DND-41 (cell line): ENCODE data around the gene ARPP19.

Source experiments
- ATAC-seq: fragments of 200-7000 bp; cut with Tn5 transposase; 3 replicates; pipeline ENCODE4 v1.9.1; 2021; ENCODE audit warnings: low read depth; ENCODE audit not compliant: insufficient read depth
- DNase-seq: peaks from one replicate; pipeline ENCODE4 v3.0.0-alpha.2; 2020
- H2AFZ ChIP-seq: 2 replicates; pipeline ENCODE4 v1.6.0; 2012; ENCODE audit warnings: low read depth, low read length
- H3K27ac ChIP-seq: 2 replicates; pipeline ENCODE4 v1.5.1; 2012; ENCODE audit warnings: low read length, inconsistent platforms
- H3K27me3 ChIP-seq: fragments of 200-600 bp; sonication (generic); 2 replicates; pipeline ENCODE4 v1.6.0; 2012; ENCODE audit warnings: low read length, mild to moderate bottlenecking, inconsistent platforms; ENCODE audit not compliant: insufficient read depth, poor library complexity
- H3K36me3 ChIP-seq: 2 replicates; pipeline ENCODE4 v1.5.1; 2012; ENCODE audit warnings: low read length, inconsistent platforms; ENCODE audit not compliant: insufficient read depth
- H3K4me1 ChIP-seq: 2 replicates; pipeline ENCODE4 v1.5.1; 2012; ENCODE audit warnings: mild to moderate bottlenecking, low read length; ENCODE audit not compliant: insufficient read depth
- H3K4me2 ChIP-seq: 2 replicates; pipeline ENCODE4 v1.6.0; 2012; ENCODE audit warnings: mild to moderate bottlenecking, moderate library complexity, low read length, inconsistent platforms; ENCODE audit not compliant: insufficient read depth
- H3K4me3 ChIP-seq, 2 experiments: fragments of 200-600 bp in 1 of 2; shearing (Covaris generic) in 1 of 2; 2 replicates each; pipeline ENCODE4 v1.5.1; 2012 to 2016; ENCODE audit warnings: inconsistent platforms in 2 of 2, low read length in 2 of 2, mild to moderate bottlenecking in 2 of 2, low read depth in 1 of 2, moderate library complexity in 1 of 2
- H3K79me2 ChIP-seq: 2 replicates; pipeline ENCODE4 v1.6.0; 2012; ENCODE audit warnings: low read length, inconsistent platforms; ENCODE audit not compliant: insufficient read depth
- H3K9ac ChIP-seq: 2 replicates; pipeline ENCODE4 v1.6.0; 2012; ENCODE audit warnings: low read depth, mild to moderate bottlenecking, inconsistent platforms, low read length, moderate library complexity
- H3K9me3 ChIP-seq: 2 replicates; pipeline ENCODE4 v1.5.1; 2012; ENCODE audit warnings: low read length, moderate library complexity, mild to moderate bottlenecking, inconsistent platforms; ENCODE audit not compliant: insufficient read depth, severe bottlenecking
- H4K20me1 ChIP-seq: 2 replicates; pipeline ENCODE4 v1.6.0; 2012; ENCODE audit warnings: low read length; ENCODE audit not compliant: insufficient read depth
- CTCF ChIP-seq: IDR thresholded peaks from 2 replicates; pipeline ENCODE4 v1.5.1; 2012; ENCODE audit warnings: borderline replicate concordance, low read length, moderate library complexity, mild to moderate bottlenecking; ENCODE audit not compliant: poor library complexity, severe bottlenecking; ENCODE audit errors: extremely low read depth
- EZH2 ChIP-seq: IDR thresholded peaks from 3 replicates; pipeline ENCODE4 v1.6.1; 2012; ENCODE audit warnings: borderline replicate concordance, low read depth, mild to moderate bottlenecking, moderate library complexity, low read length, inconsistent platforms; ENCODE audit not compliant: severe bottlenecking

ARPP19 gene

DNA sequence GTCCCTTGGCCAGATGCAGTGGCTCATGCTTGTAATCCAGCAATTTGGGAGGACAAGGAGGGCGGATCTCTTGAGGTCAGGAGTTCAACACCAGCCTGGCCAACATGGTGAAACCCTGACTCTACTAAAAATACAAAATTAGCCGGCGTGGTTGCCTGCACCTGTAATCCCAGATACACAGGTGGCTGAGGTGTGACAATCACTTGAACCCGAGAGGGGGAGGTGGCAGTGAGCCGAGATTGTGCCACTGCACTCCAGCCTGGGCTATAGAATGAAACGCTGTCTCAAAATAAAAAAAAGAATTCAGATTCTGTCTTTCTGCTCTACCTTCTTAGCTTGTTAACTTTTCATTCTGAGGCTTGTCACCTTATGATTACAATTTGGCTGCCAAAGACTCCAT, 62.3 kb downstream of the ARPP19 start:
- Histone ChIP-seq H3K27me3 (no peaks in the 10 kb centered on the region), H3K36me3 (no peaks in the 10 kb centered on the region), H2AFZ (no peak overlapping the region), H3K27ac (no peak overlapping the region), H4K20me1 (peaks cover 2% of the 10 kb centered on the region; the same call in 1 of the 2 replicates), H3K4me2 (no peak overlapping the region), H3K9me3 (no peaks in the 10 kb centered on the region), H3K9ac (no peak overlapping the region), H3K79me2 (peaks cover 20% of the 10 kb centered on the region), H3K4me3 (no peak overlapping the region), H3K4me1 (no peaks in the 10 kb centered on the region)
- DNase-seq = no peak
- no peak for ATAC-seq
- TF ChIP-seq CTCF (no peak), EZH2 (no peak)

DNA sequence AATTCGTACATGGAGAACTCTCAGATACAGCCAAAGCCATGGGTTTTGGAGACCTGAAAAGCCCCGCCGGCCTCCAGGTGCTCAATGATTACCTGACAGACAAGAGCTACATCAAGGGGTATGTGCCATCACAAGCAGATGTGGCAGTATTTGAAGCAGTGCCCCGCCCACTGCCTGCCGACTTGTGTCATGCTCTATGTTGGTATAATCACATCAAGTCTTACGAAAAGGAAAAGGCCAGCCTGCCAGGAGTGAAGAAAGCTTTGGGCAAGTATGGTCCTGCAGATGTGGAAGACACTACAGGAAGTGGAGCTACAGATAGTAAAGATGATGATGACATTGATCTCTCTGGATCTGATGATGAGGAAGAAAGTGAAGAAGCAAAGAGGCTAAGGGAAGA, 63.7 kb downstream of the ARPP19 start:
- Histone ChIP-seq H3K9ac (no peak overlapping the region), H3K79me2 (peaks cover 14% of the 10 kb centered on the region), H3K27ac (no peak overlapping the region), H3K4me1 (no peaks in the 10 kb centered on the region), H2AFZ (no peak overlapping the region), H4K20me1 (peaks cover 2% of the 10 kb centered on the region; the same call in 1 of the 2 replicates), H3K9me3 (no peaks in the 10 kb centered on the region), H3K4me2 (no peak overlapping the region), H3K4me3 (no peak overlapping the region), H3K27me3 (no peaks in the 10 kb centered on the region), H3K36me3 (no peaks in the 10 kb centered on the region)
- no peak for TF ChIP-seq EZH2
- no peak for TF ChIP-seq CTCF
- DNase-seq (no peak), ATAC-seq (no peak)

DNA sequence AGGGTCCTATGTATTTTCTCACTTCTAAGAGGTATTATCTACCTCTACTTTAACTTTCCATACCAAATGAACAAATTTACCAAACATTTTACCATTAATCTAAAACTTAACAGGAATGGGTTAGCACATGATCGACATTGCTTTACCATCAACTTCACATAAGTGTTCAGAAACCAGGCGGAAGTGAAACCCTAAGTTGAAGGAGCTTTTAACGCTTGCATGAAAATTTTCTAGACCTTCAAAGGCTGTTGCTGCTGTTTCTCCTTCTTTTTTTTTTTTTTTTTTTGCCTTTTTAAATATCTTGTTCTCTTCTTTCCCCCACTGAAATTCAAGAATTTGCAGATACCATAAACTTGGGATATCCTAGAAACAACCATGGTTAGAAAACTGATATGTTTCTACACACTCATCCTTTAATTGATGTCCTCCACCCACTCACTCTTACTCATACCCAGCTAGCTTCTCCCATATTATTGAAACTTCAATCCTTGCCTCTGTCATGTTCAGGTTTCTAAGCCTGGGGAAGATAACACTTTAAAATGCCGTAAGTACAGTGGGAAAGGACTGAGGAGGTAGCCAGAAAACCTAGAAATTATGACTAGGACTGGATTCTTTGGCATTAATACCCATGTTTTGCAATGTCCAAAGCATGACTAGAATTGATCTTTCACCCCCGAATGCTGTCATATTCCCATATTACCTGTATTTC, 64.9 kb downstream of the ARPP19 start:
- H3K9ac ChIP-seq = no peak overlapping the region
- no peaks in the 10 kb centered on the region for H3K36me3 ChIP-seq
- H3K4me2 ChIP-seq = no peak overlapping the region
- DNase-seq (no peak), ATAC-seq (no peak)
- H3K4me1 ChIP-seq = no peaks in the 10 kb centered on the region
- peaks cover 11% of the 10 kb centered on the region; the same call in 1 of the 2 replicates for H3K79me2 ChIP-seq
- no peak overlapping the region for H2AFZ ChIP-seq
- peaks cover 2% of the 10 kb centered on the region; the same call in 1 of the 2 replicates for H4K20me1 ChIP-seq
- H3K9me3 ChIP-seq = no peaks in the 10 kb centered on the region
- no peak overlapping the region for H3K27ac ChIP-seq
- no peak overlapping the region for H3K4me3 ChIP-seq
- H3K27me3 ChIP-seq = no peaks in the 10 kb centered on the region
- TF ChIP-seq EZH2 (no peak), CTCF (no peak)
